Measurements from ENCODE around the gene RHCE. TPM values are rescaled to one million over a fixed set of nuclear protein-coding genes. Genes with fewer than 3 reads are reported as not detected.
A peak's percentile ranks its signal among the peaks of the same experiment; 100 is the strongest.
"Not testable (repeated sequence)": the region's sequence is repeated elsewhere in the genome, so short reads cannot be mapped to it uniquely, and the experiment has no call there.

The RHCE gene
- total and polyA plus RNA-seq, 4 donors: 0.12 to 3.1 (median 0.28) TPM

GRCh38 chr1:25467193-25467592 lies 46.6 kb upstream of the RHCE start:
- TF ChIP-seq, protein P1, sequence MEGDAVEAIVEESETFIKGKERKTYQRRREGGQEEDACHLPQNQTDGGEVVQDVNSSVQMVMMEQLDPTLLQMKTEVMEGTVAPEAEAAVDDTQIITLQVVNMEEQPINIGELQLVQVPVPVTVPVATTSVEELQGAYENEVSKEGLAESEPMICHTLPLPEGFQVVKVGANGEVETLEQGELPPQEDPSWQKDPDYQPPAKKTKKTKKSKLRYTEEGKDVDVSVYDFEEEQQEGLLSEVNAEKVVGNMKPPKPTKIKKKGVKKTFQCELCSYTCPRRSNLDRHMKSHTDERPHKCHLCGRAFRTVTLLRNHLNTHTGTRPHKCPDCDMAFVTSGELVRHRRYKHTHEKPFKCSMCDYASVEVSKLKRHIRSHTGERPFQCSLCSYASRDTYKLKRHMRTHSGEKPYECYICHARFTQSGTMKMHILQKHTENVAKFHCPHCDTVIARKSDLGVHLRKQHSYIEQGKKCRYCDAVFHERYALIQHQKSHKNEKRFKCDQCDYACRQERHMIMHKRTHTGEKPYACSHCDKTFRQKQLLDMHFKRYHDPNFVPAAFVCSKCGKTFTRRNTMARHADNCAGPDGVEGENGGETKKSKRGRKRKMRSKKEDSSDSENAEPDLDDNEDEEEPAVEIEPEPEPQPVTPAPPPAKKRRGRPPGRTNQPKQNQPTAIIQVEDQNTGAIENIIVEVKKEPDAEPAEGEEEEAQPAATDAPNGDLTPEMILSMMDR (IDR thresholded peaks at IDR 0.05; ENCODE audit: control extremely low read depth, extremely low read depth): no peak
- no peaks in the 10 kb centered on the region for H3K27me3 ChIP-seq (ENCODE audit: control insufficient read depth in 3 of 3, insufficient read depth in 3 of 3, low read length in 2 of 3)
- H3K4me3 ChIP-seq: no peak overlapping the region
- peaks cover 3 to 26% (median 10%) of the 10 kb centered on the region in 5 donors for H3K4me1 ChIP-seq (ENCODE audit: control insufficient read depth in 5 of 5, insufficient read depth in 5 of 5, low read length in 5 of 5)
- WGBS, 2 donors: 64% methylated on average over 4 of the region's 4 CpGs
- no peak overlapping the region for H3K27ac ChIP-seq (ENCODE audit: low read depth in 1 of 2, low read length in 1 of 2)
- DNase-seq (no peak), ATAC-seq (ENCODE audit: insufficient read depth, low FRiP score) (no peak)
- H3K9me3 ChIP-seq (ENCODE audit: control insufficient read depth in 4 of 4, insufficient read depth in 3 of 4, low read length in 3 of 4): no peaks in the 10 kb centered on the region
- H3K36me3 ChIP-seq (ENCODE audit: control insufficient read depth in 4 of 4, insufficient read depth in 4 of 4, low read length in 4 of 4): peaks cover 0 to 4% (median 2%) of the 10 kb centered on the region in 4 donors
- H3K9ac ChIP-seq (ENCODE audit: insufficient read depth in 1 of 2, low read length in 2 of 2): no peak overlapping the region

GRCh38 chr1:25462732-25463131 lies 42.1 kb upstream of the RHCE start:
- TF ChIP-seq, protein P1 (IDR thresholded peaks at IDR 0.05; ENCODE audit: control extremely low read depth, extremely low read depth): no peak
- Histone ChIP-seq H3K4me3 (no peak overlapping the region), H3K9me3 (ENCODE audit: control insufficient read depth in 4 of 4, insufficient read depth in 3 of 4, low read length in 3 of 4) (no peaks in the 10 kb centered on the region), H3K27ac (ENCODE audit: low read depth in 1 of 2, low read length in 1 of 2) (no peak overlapping the region), H3K36me3 (ENCODE audit: control insufficient read depth in 4 of 4, insufficient read depth in 4 of 4, low read length in 4 of 4) (peaks cover 6 to 11% (median 9%) of the 10 kb centered on the region in 4 donors), H3K4me1 (ENCODE audit: control insufficient read depth in 5 of 5, insufficient read depth in 5 of 5, low read length in 5 of 5) (peaks cover 2 to 23% (median 13%) of the 10 kb centered on the region in 5 donors), H3K27me3 (ENCODE audit: control insufficient read depth in 3 of 3, insufficient read depth in 3 of 3, low read length in 2 of 3) (no peaks in the 10 kb centered on the region), H3K9ac (ENCODE audit: insufficient read depth in 1 of 2, low read length in 2 of 2) (peak overlapping the region in 1 of 2 donors; percentile 53)
- ATAC-seq (ENCODE audit: insufficient read depth, low FRiP score) (no peak), DNase-seq (peak; percentile 62 to 89 (median 88))
- WGBS, 2 donors: 60 to 70% methylated on average over 5 of the region's 5 CpGs

GRCh38 chr1:25461849-25462248 lies 41.2 kb upstream of the RHCE start:
- Histone ChIP-seq H3K9ac (ENCODE audit: insufficient read depth in 1 of 2, low read length in 2 of 2) (no peak overlapping the region), H3K27ac (ENCODE audit: low read depth in 1 of 2, low read length in 1 of 2) (no peak overlapping the region), H3K9me3 (ENCODE audit: control insufficient read depth in 4 of 4, insufficient read depth in 3 of 4, low read length in 3 of 4) (no peaks in the 10 kb centered on the region), H3K4me1 (ENCODE audit: control insufficient read depth in 5 of 5, insufficient read depth in 5 of 5, low read length in 5 of 5) (peaks cover 2 to 20% (median 13%) of the 10 kb centered on the region in 5 donors), H3K36me3 (ENCODE audit: control insufficient read depth in 4 of 4, insufficient read depth in 4 of 4, low read length in 4 of 4) (peaks cover 8 to 11% (median 9%) of the 10 kb centered on the region in 4 donors), H3K4me3 (no peak overlapping the region), H3K27me3 (ENCODE audit: control insufficient read depth in 3 of 3, insufficient read depth in 3 of 3, low read length in 2 of 3) (no peaks in the 10 kb centered on the region)
- TF ChIP-seq, protein P1 (IDR thresholded peaks at IDR 0.05; ENCODE audit: control extremely low read depth, extremely low read depth): no peak
- ATAC-seq (ENCODE audit: insufficient read depth, low FRiP score): no peak
- WGBS, 2 donors: 30 to 64% methylated on average over 2 of the region's 2 CpGs
- no peak for DNase-seq

DNA sequence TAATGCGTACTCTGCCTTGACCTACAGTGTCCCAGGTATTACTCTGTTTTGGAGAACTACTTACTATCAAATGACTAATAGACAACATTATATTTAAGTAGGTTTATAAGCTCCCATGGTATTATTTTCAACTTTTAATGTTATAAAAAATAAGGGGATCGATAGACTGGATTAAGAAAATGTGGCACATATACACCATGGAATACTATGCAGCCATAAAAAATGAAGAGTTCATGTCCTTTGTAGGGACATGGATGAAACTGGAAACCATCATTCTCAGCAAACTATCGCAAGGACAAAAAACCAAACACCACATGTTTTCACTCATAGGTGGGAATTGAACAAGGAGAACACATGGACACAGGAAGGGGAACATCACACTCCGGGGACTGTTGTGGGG lies 40.2 kb upstream of the RHCE start:
- 68 to 74% methylated on average over 4 of the region's 4 CpGs for WGBS, 2 donors
- not testable (repeated sequence) for H3K27ac ChIP-seq (ENCODE audit: low read depth in 1 of 2, low read length in 1 of 2); ATAC-seq (ENCODE audit: insufficient read depth, low FRiP score); H3K4me3 ChIP-seq; DNase-seq; H3K27me3 ChIP-seq (ENCODE audit: control insufficient read depth in 3 of 3, insufficient read depth in 3 of 3, low read length in 2 of 3); H3K9ac ChIP-seq (ENCODE audit: insufficient read depth in 1 of 2, low read length in 2 of 2); H3K9me3 ChIP-seq (ENCODE audit: control insufficient read depth in 4 of 4, insufficient read depth in 3 of 4, low read length in 3 of 4)
- Histone ChIP-seq H3K4me1 (ENCODE audit: control insufficient read depth in 5 of 5, insufficient read depth in 5 of 5, low read length in 5 of 5) (peaks cover 2 to 20% (median 13%) of the 10 kb centered on the region in 5 donors), H3K36me3 (ENCODE audit: control insufficient read depth in 4 of 4, insufficient read depth in 4 of 4, low read length in 4 of 4) (peaks cover 9 to 15% (median 11%) of the 10 kb centered on the region in 4 donors)

All from lung (tissue), 12 donors.